WERI-Rb-1 (cell line): Measurements from ENCODE around the gene LHFPL2.

ENCODE experiments used
- DNase-seq: peaks from one replicate; pipeline ENCODE4 v3.0.0-alpha.2; 2020
- H3K27ac ChIP-seq: fragments of 250-450 bp; sonication (Bioruptor Pico); 2 replicates; pipeline ENCODE4 v1.5.1; 2020; ENCODE audit warnings: mild to moderate bottlenecking, moderate library complexity
- H3K27me3 ChIP-seq: fragments of 250-450 bp; sonication (Bioruptor Pico); 2 replicates; pipeline ENCODE4 v1.5.1; 2021; ENCODE audit warnings: mild to moderate bottlenecking, low read depth, moderate library complexity; ENCODE audit not compliant: insufficient read depth, severe bottlenecking
- H3K36me3 ChIP-seq: fragments of 250-450 bp; sonication (Bioruptor Pico); 2 replicates; pipeline ENCODE4 v1.5.1; 2020; ENCODE audit warnings: mild to moderate bottlenecking, moderate library complexity
- H3K4me3 ChIP-seq: 2 replicates; pipeline ENCODE4 v1.5.1; 2011; ENCODE audit warnings: low read depth, mild to moderate bottlenecking, control low read depth, low read length
- H3K9me3 ChIP-seq: fragments of 250-450 bp; sonication (Bioruptor Pico); 2 replicates; pipeline ENCODE4 v1.5.1; 2021; ENCODE audit warnings: mild to moderate bottlenecking, moderate library complexity; ENCODE audit not compliant: severe bottlenecking
- TF ChIP-seq, protein P1 (sequence below): IDR thresholded peaks from 2 replicates; pipeline ENCODE4 v1.5.1; 2011; ENCODE audit warnings: low read depth, mild to moderate bottlenecking, control low read depth, inconsistent platforms, low read length

Gene LHFPL2

DNA sequence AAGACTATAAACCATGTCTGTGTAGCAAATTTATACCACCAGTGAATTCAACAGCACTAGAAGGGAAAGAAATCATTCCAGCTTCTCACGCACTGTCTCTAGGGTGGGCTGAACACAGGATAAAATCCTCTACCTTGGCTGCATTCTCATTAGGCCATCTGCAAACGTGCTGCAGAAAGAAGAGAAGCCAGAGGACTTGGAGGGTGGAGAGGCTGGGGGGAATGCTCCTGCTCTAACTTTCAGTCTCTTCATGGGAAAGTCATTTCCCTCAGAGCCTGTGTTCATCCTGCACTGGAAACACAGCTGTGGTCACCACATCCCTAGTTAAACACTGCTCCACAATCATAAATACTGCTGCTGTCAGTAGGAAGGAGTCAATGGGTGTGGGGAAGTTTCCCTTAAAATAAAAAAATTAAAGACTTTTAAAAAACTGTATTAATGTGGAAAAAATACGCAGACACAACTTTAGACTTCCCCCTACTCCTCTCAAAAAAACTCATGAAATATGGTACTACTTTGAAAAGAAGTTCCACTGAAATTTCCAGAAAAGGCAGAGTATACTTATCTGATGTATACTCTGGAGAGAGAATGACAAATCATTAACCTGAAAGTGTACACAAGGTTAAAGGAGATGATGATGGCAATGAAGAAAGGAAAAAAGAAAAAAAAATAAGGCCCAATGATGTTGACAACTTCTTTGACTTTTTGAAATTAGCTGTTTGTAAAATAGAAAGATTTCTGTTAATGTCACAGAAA, 46.8 kb downstream of the LHFPL2 start:
- Histone ChIP-seq H3K4me3 (no peak overlapping the region), H3K27me3 (no peaks in the 10 kb centered on the region), H3K36me3 (peaks cover 2% of the 10 kb centered on the region; the same call in 1 of the 2 replicates), H3K9me3 (no peaks in the 10 kb centered on the region), H3K27ac (no peak overlapping the region)
- TF ChIP-seq, protein P1, sequence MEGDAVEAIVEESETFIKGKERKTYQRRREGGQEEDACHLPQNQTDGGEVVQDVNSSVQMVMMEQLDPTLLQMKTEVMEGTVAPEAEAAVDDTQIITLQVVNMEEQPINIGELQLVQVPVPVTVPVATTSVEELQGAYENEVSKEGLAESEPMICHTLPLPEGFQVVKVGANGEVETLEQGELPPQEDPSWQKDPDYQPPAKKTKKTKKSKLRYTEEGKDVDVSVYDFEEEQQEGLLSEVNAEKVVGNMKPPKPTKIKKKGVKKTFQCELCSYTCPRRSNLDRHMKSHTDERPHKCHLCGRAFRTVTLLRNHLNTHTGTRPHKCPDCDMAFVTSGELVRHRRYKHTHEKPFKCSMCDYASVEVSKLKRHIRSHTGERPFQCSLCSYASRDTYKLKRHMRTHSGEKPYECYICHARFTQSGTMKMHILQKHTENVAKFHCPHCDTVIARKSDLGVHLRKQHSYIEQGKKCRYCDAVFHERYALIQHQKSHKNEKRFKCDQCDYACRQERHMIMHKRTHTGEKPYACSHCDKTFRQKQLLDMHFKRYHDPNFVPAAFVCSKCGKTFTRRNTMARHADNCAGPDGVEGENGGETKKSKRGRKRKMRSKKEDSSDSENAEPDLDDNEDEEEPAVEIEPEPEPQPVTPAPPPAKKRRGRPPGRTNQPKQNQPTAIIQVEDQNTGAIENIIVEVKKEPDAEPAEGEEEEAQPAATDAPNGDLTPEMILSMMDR: no peak
- DNase-seq: no peak

DNA sequence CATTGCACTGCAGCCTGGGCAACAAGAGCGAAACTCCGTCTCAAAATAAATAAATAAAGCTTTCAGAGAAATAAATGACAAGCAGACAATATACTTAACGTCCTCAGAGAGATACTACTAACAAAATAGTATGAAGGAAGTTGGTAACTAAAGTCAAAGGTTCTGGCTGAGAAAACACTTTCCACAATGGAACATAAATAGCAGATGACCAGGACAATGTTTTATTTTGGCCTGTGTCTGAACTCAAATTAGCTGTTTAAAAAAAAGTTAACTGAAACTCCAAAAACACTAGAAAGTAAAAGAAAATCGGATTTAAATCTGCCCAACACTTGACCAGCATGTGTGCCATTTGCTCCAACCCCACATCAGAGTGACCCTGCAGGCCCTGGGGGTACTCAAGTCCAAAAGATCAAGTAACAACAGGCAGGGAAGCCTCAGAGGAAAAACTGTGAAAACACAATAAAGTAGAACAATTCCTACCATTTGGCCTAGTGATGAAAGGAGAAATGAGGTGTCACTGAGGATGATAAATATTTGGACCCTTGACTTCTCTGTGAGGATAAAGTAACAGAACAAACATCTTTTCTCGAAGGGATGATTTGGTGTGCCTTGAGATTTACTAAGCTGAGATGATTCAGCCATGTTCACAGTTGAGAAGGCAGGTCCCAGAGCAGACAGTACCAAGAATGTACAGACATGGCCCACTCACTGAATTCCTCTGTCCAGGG, 47.7 kb downstream of the LHFPL2 start:
- Histone ChIP-seq H3K36me3 (peaks cover 2% of the 10 kb centered on the region; the same call in 1 of the 2 replicates), H3K27me3 (no peaks in the 10 kb centered on the region), H3K4me3 (no peak overlapping the region), H3K9me3 (no peaks in the 10 kb centered on the region), H3K27ac (no peak overlapping the region)
- DNase-seq: no peak
- TF ChIP-seq, protein P1: no peak

- no peak for DNase-seq
- no peaks in the 10 kb centered on the region for H3K27me3 ChIP-seq
- no peak overlapping the region for H3K27ac ChIP-seq
- H3K36me3 ChIP-seq: peaks cover 2% of the 10 kb centered on the region; the same call in 1 of the 2 replicates
- no peak overlapping the region for H3K4me3 ChIP-seq
- no peaks in the 10 kb centered on the region for H3K9me3 ChIP-seq
- TF ChIP-seq, protein P1: no peak
These were observed 49.6 kb downstream of the LHFPL2 start for GRCh38 chr5:78598973-78599372.

DNA sequence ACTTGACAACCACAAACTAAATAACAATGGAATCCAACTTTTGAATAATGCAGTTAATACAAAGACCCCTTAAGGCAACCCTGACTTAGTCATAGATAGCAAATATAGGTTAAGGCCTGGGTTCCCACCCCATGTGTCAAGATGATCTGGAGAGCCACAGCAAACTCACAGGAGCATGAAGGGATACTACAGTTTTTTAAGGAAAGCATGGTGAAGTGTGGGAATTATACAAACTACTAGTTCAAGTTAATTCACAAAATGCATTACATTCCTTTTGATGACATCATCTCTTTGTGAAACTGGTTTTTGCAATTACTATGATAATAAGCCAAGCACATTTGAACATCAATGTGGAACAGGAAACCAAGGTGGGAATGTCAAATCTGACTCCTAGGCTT, 50.6 kb downstream of the LHFPL2 start:
- H3K36me3 ChIP-seq: peaks cover 2% of the 10 kb centered on the region; the same call in 1 of the 2 replicates
- no peaks in the 10 kb centered on the region for H3K27me3 ChIP-seq
- H3K27ac ChIP-seq: no peak overlapping the region
- DNase-seq: no peak
- TF ChIP-seq, protein P1: no peak
- no peak overlapping the region for H3K4me3 ChIP-seq
- H3K9me3 ChIP-seq: no peaks in the 10 kb centered on the region

DNA sequence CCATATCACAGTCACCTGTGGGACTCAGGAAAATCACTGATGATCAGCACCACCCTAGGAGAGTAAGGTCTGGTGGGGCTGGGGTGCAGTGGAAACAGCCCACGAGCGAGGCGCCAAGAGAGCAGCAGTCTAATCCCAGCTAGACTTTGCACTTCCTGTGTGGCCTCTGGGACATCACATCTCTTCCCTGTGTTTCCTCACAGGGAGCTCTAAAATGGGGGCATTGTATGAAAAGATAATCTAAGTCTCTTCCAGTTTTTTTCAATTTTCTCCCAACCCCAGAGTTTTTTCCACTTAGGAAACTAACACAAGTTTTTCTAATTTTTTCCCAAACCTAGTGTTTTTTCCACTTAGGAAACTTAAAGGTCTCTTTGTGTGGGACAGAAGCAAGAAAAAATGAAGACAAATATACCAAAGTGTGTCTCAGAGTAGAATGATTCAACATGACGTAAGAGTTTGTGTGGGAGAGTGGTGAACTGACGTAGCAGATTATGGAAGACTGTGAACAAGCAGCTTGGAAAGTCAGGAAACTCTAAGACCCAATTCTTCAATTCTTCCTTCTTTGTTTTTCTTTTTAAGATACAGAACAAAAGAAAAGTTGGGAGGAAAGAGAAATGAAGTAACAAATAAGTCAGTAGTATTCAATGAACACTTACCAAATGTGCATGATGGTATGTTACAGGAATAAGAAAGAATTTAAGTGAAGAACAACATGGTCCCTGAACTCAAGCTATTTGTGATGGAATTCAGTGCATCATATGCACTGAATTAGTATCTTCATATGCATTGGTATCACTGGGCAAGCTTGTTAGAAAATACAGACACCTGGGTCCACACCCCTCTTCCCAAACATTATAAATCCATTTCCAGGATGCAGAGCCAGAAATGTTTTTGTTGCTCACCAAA, 51.3 kb downstream of the LHFPL2 start:
- Histone ChIP-seq H3K4me3 (no peak overlapping the region), H3K27ac (no peak overlapping the region), H3K36me3 (peaks cover 2% of the 10 kb centered on the region; the same call in 1 of the 2 replicates), H3K9me3 (no peaks in the 10 kb centered on the region), H3K27me3 (no peaks in the 10 kb centered on the region)
- TF ChIP-seq, protein P1: no peak
- no peak for DNase-seq
